Loucy (cell line): ENCODE results near the gene OBP2B.

ENCODE experiments used
- H2AFZ ChIP-seq: fragments of 200-600 bp; sonication (generic); 2 replicates; pipeline ENCODE4 v1.6.0; 2016; ENCODE audit warnings: antibody characterized with exemption, mild to moderate bottlenecking, low read length, moderate library complexity
- H3F3A ChIP-seq: fragments of 200-600 bp; 2 replicates; pipeline ENCODE4 v1.6.0; 2016; ENCODE audit warnings: antibody characterized with exemption, low read depth, mild to moderate bottlenecking
- H3K27me3 ChIP-seq: fragments of 200-600 bp; sonication (generic); 2 replicates; pipeline ENCODE4 v1.6.1; 2014; ENCODE audit warnings: low read length, mild to moderate bottlenecking; ENCODE audit not compliant: insufficient read depth, poor library complexity, severe bottlenecking
- H3K36me3 ChIP-seq: fragments of 200-600 bp; sonication (generic); 2 replicates; pipeline ENCODE4 v1.6.1; 2016; ENCODE audit warnings: low read length; ENCODE audit not compliant: insufficient read depth
- H3K4me1 ChIP-seq: fragments of 200-600 bp; sonication (generic); 2 replicates; pipeline ENCODE4 v1.5.1; 2014; ENCODE audit warnings: low read length, mild to moderate bottlenecking; ENCODE audit not compliant: insufficient read depth, poor library complexity, severe bottlenecking
- H3K4me2 ChIP-seq: fragments of 200-600 bp; sonication (generic); 2 replicates; pipeline ENCODE4 v1.6.0; 2014; ENCODE audit warnings: antibody characterized with exemption, low read length, low read depth, mild to moderate bottlenecking; ENCODE audit not compliant: poor library complexity, severe bottlenecking
- H3K4me3 ChIP-seq: fragments of 200-600 bp; sonication (generic); 2 replicates; pipeline ENCODE4 v1.5.1; 2014; ENCODE audit warnings: low read length, mild to moderate bottlenecking, mixed read lengths; ENCODE audit not compliant: poor library complexity, severe bottlenecking
- H3K79me2 ChIP-seq: fragments of 200-600 bp; sonication (generic); 2 replicates; pipeline ENCODE4 v1.6.1; 2014; ENCODE audit warnings: low read length; ENCODE audit not compliant: insufficient read depth
- H3K9ac ChIP-seq: fragments of 200-600 bp; sonication (generic); 2 replicates; pipeline ENCODE4 v1.6.0; 2014; ENCODE audit warnings: mild to moderate bottlenecking, low read depth, low read length, moderate library complexity; ENCODE audit not compliant: poor library complexity, severe bottlenecking
- H3K9me2 ChIP-seq: fragments of 200-600 bp; sonication (generic); replicated peaks from 2 replicates; pipeline ENCODE4 v1.6.1; 2016; ENCODE audit warnings: low read depth, low read length, mixed read lengths
- H3K9me3 ChIP-seq: fragments of 200-600 bp; sonication (generic); 2 replicates; pipeline ENCODE4 v1.6.1; 2014; ENCODE audit warnings: mild to moderate bottlenecking, antibody characterized with exemption, low read length, low read depth; ENCODE audit not compliant: insufficient read depth
- H4K20me1 ChIP-seq: fragments of 200-600 bp; sonication (generic); 2 replicates; pipeline ENCODE4 v1.6.0; 2014; ENCODE audit warnings: antibody characterized with exemption, low read length, mild to moderate bottlenecking; ENCODE audit not compliant: insufficient read depth, poor library complexity, severe bottlenecking
- EZH2phosphoT487 ChIP-seq: fragments of 200-600 bp; IDR thresholded peaks from 2 replicates; pipeline ENCODE4 v1.6.1; 2018; ENCODE audit warnings: antibody characterized with exemption, mild to moderate bottlenecking, moderate library complexity, borderline replicate concordance
- TF ChIP-seq, protein P1 (sequence below): fragments of 200-600 bp; sonication (generic); conservative IDR thresholded peaks from 2 replicates; pipeline ENCODE4 v1.5.1; 2014; ENCODE audit warnings: mild to moderate bottlenecking, antibody characterized with exemption, low read length

Gene OBP2B

GRCh38 chr9:133158695-133159094 is 50.4 kb downstream of the OBP2B start:
- Histone ChIP-seq H3K4me2 (no peak overlapping the region), H3K9me3 (no peaks in the 10 kb centered on the region), H2AFZ (no peak overlapping the region), H3K9me2 (no peaks in the 10 kb centered on the region), H3K79me2 (0 out of 2 replicates have a peak, but pooled peaks cover 5% of the 10 kb centered on the region), H3K4me3 (no peak overlapping the region), H3K4me1 (peaks cover 21% of the 10 kb centered on the region), H3K36me3 (no peaks in the 10 kb centered on the region), H3K9ac (no peak overlapping the region), H3K27me3 (no peaks in the 10 kb centered on the region), H3F3A (peaks cover 7% of the 10 kb centered on the region; the same call in 1 of the 2 replicates), H4K20me1 (no peaks in the 10 kb centered on the region)
- TF ChIP-seq EZH2phosphoT487 = no peak
- TF ChIP-seq, protein P1, sequence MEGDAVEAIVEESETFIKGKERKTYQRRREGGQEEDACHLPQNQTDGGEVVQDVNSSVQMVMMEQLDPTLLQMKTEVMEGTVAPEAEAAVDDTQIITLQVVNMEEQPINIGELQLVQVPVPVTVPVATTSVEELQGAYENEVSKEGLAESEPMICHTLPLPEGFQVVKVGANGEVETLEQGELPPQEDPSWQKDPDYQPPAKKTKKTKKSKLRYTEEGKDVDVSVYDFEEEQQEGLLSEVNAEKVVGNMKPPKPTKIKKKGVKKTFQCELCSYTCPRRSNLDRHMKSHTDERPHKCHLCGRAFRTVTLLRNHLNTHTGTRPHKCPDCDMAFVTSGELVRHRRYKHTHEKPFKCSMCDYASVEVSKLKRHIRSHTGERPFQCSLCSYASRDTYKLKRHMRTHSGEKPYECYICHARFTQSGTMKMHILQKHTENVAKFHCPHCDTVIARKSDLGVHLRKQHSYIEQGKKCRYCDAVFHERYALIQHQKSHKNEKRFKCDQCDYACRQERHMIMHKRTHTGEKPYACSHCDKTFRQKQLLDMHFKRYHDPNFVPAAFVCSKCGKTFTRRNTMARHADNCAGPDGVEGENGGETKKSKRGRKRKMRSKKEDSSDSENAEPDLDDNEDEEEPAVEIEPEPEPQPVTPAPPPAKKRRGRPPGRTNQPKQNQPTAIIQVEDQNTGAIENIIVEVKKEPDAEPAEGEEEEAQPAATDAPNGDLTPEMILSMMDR = no peak
